Superior temporal gyrus (tissue), 1 donor: ENCODE results near the gene CDH16.
A peak's percentile ranks its signal among the peaks of the same experiment; 100 is the strongest.

Experiments
- DNase-seq: peaks from one replicate; pipeline ENCODE4 v3.0.0-alpha.2; 2016; ENCODE audit errors: extremely low spot score

The CDH16 gene

DNA sequence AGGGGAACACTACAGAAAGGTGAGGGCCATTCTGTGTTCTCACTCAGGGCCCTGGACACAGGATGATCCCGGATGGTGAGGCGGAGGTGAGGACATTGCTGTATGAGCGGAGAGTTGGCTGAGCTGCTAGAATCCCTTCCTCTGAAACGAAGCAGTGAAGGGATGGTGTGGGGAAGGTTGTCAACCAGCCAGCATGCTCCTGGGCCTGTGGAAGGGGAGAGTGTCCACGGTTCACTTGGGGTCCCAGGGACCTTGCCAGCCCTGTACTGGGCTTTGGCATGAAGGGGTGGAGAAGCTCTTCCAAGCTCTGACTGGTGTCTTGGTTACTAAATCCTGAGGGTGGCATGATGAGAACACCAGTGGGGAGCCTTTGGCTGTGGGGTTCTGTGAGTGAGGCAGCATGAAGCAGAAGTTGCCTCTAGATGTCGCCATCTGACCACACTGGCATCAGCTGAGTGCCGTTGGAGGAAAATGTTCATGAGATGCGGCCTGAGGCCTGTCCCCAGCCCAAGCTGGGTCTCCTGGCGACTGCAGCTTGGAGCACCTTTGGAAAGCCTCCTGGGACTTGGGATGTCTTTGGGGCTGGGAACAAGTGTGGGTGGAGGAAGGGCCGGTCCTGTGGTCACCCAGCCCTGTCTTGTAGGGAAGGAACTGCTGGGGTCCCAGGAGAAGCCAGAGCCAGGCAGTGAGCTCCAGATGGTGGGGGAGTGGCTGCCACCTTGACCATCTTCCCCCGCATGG lies 23.6 kb downstream of the CDH16 start:
- DNase-seq, result peak; percentile 86

DNA sequence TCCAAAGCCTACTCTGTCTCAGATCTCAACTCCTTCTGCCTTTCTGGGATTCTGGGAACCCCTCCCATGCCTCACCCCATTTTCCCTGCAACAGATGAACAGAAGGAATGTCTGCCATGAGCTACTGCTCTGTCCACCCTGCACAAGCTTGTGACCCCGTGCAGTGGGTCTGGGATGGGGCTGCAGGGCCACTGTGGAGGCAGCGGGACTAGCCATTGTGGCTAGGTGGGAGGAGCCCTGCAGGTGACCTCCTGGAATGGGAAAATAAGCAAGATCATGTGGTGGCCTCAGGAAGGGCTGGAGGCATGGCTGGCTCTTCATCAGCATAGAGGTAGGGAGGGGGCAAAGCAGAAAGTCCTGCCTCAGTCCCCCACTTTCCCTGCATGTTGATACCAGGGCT lies 24.6 kb downstream of the CDH16 start:
- no peak for DNase-seq

DNA sequence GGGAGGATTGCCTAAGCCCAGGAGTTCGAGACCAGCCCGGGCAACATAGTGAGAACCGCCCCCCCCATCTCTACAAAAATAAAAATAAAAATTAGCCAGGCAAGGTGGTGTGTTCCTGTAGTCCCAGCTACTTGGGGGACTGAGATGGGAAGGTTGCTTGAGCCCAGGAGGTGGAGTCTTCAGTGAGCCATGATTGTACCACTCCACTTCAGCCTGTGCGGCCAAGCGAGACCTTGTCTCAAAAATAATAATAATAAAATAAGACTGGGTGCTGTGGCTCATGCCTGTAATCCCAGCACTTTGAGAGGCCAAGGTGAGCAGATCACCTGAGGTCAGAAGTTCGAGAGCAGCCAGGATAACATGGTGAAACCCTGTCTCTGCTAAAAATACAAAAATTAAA lies 26.9 kb downstream of the CDH16 start:
- no peak for DNase-seq

DNA sequence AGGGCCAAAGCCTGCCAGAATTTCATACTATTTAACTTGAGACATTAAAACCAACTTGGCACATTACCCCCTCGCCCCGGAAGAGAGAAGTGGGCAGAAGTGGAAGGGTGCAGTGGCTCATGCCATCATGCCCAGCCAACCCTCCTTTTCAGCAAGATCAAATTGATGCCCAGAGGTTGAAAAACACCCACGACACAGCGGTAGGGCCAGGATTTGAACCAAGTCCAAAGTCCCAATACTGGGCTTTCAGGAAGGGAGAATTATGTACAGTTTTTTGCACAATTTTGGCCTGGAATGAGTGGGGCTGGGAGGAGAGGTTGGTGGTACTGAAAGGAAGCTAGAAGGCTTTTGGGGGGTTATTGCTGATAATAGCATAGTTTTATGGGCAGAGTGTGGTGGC lies 27.3 kb downstream of the CDH16 start:
- DNase-seq, result no peak

DNA sequence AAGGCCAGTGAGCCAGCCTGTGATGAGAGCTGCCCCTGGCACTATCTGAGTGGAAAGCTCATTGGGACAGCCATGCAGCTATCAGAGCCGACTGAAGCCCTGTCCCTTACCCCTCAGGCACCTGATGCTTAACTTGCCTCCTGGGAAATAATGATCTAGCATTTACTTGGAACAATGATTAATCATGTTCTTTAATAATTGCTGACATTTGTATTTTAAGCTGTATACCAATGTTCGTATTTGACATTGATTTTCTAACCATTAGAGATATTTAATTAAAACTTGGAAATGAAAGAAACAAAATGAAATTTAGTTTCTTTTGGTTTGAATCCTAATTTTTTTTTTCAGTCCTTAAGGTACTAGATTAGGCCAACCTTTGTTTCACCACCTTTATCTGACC lies 27.9 kb downstream of the CDH16 start:
- DNase-seq, result no peak

GRCh38 chr16:66889622-66890021 lies 29.1 kb downstream of the CDH16 start:
- no peak for DNase-seq

GRCh38 chr16:66888647-66889615 lies 29.8 kb downstream of the CDH16 start:
- no peak for DNase-seq

- DNase-seq, result no peak
Observed at GRCh38 chr16:66886914-66887313, 31.8 kb downstream of the CDH16 start.

GRCh38 chr16:66886321-66886720 lies 32.4 kb downstream of the CDH16 start:
- no peak for DNase-seq

DNA sequence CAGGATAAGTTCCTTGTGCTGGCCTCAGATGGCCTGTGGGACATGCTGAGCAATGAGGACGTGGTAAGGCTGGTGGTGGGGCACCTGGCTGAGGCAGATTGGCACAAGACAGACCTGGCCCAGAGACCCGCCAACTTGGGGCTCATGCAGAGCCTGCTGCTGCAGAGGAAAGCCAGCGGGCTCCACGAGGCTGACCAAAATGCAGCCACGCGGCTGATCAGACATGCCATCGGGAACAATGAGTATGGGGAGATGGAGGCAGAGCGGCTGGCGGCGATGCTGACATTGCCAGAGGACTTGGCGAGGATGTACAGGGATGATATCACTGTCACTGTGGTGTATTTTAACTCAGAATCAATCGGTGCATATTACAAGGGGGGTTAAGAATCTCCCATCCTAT lies 33.2 kb downstream of the CDH16 start:
- DNase-seq, result no peak

DNA sequence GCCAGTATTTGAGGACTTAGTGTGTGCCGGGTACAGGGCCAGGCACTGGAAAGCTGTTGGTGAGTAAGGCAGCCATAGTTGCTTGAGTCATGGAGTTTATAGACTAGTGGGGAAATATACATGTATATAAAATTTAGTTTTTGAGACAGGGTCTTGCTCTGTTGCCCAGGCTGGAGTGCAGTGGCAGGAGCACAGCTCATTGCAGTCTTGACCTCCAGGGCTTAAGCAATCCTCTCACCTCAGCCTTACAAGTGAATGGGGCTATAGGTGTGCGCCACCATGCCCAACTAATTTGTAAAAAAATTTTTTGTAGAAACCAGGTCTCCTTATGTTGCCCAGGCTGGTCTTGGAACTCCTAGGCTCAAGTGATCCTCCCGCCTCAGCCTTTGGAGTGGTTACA lies 36.0 kb downstream of the CDH16 start:
- DNase-seq, result no peak

GRCh38 chr16:66881964-66882508 lies 36.6 kb downstream of the CDH16 start:
- DNase-seq, result no peak

GRCh38 chr16:66881560-66881959 lies 37.1 kb downstream of the CDH16 start:
- no peak for DNase-seq

DNA sequence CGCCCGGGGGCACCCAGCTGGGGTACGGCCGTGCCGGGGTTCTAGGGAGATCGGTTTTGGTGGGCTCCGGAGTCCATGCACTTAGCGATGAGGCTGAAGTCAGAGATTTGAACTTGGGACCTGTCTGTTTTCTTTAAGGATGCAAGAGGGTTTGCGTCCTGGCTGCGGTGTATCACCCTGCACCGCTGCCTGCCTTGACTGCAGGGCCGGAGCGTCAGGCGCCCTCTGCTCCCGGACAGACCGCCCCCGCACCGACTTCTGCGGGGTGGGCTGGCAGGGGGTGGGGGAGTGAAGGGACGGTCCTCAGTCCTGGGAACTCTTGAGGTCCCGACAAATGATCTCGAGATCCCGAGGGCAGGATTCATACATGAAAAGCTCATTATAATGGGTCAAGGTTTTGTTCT lies 37.7 kb downstream of the CDH16 start:
- DNase-seq, result no peak

GRCh38 chr16:66880288-66881013 lies 38.2 kb downstream of the CDH16 start, which contains the start of gene PDP2:
PDP2 (plus strand) TSS chr16:66880515; CDS start chr16:66884285, 3,770 bp downstream.
- DNase-seq, result peak; percentile 96

- DNase-seq, result no peak
Observed at GRCh38 chr16:66878067-66878466, 40.6 kb downstream of the CDH16 start.

DNA sequence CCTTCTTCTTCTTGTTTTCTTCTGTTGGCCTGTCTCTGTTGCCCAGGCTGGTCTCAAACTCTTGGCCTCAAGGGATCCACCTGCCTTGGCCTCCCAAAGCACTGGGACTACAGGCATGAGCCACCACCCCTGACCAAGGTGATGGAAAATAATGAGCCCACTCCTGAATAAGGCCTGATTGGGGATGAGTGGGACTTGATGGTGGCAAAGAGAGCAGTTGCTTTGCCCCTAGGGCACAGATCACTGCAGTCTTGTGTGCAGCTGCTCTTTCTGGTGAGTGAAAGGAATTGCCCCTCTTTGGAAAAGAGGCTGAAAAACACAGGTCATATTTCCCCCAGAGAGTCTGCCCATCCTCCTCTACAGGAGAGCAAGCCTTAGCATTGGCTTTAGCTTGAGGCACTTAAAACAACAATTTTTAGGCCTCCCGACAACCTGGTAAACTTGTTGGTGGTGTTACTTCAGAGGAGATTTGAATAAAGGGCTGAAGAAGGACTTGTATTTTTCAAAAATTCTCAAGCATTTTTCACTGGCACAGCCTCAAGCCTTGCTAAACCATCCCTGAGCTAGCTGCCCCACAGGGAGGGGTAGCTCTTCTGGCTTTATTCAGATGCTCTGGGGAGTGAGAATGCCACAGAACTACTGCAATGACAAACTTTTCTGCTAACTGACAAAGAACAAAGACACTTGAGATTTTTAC lies 44.5 kb downstream of the CDH16 start:
- no peak for DNase-seq

DNA sequence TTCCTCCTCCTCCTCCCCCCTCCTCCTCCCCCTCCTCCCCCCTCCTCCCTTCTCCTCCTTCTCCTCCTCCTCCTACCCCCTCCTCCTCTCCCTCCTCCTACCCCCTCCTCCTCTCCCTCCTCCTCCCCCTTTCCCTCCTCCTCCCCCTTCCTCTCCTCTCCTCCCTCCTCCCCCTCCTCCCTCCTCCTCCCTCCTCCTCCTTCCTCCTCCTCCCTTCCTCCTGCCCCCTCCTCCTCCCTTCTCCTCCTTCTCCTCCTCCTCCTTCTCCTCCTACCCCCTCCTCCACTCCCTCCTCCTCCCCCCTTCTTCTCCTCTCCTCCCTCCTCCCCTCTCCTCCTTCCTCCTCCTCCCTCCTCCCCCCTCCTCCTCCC lies 45.0 kb downstream of the CDH16 start:
- DNase-seq, result no peak

DNA sequence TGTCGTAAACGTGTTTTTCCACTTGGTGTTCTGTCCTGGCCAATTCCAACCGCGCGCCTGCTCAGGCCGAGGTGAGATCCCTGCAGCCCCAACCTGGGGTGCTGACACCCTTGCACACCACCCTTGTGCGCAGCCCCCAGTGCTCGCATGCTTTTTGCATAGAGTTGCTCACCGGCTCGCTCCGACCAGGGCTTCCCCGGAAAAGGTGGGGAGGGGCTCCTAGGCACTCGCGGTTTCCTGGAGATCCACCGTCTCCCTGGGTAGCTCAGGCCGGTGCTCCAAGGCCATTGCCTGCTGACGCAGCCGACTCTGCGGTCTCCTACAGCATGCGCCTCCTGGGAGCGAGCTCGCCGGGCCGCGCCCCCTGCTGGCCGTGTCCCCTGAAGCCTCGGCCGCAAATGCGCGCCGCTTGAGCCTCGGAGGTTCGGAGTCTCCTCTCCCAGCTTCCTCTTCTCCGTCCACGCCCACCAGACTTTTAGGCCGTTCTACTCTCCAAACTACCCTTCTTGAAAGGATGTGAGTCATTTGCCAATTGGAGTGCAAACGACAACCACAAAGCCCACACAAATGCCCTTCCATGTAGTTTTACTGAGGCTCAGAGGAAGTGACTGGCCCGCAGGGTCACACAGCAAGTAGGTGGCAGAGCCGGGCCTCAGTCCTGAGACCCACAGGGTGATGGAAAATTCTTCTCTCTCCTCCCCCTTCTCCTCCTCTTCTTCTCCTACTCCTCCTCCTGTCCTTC lies 45.6 kb downstream of the CDH16 start:
- DNase-seq, result peak; percentile 86

- DNase-seq, result no peak
Observed at GRCh38 chr16:66872559-66872942, 46.1 kb downstream of the CDH16 start.

- DNase-seq, result no peak
Observed at GRCh38 chr16:66871840-66872239, 46.8 kb downstream of the CDH16 start.
